GM23338 (cell line): ENCODE data around the gene CAPN10. TPM values are rescaled to one million over a fixed set of nuclear protein-coding genes. Genes with fewer than 3 reads are reported as not detected.

Experiments
- ATAC-seq: fragments of 200-7000 bp; cut with Tn5 transposase; 3 replicates; pipeline ENCODE4 v1.9.1; 2020
- DNase-seq: peaks from one replicate; pipeline ENCODE4 v3.0.0-alpha.2; 2015; ENCODE audit warnings: low spot score
- H2AFZ ChIP-seq: fragments of 200-600 bp; sonication (generic); 2 replicates; pipeline ENCODE4 v1.8.0; 2016; ENCODE audit warnings: antibody characterized with exemption, mild to moderate bottlenecking, moderate library complexity
- H3F3A ChIP-seq: fragments of 200-600 bp; sonication (generic); replicated peaks from 2 replicates; pipeline ENCODE4 v1.8.0; 2017; ENCODE audit warnings: antibody characterized with exemption, mixed run types, low read depth
- H3K27ac ChIP-seq: fragments of 200-600 bp; sonication (generic); 2 replicates; pipeline ENCODE4 v1.6.1; 2016; ENCODE audit warnings: low read depth
- H3K27me3 ChIP-seq: fragments of 200-600 bp; sonication (generic); 2 replicates; pipeline ENCODE4 v1.8.0; 2016; ENCODE audit warnings: mild to moderate bottlenecking, mixed run types, moderate library complexity; ENCODE audit not compliant: insufficient read depth
- H3K36me3 ChIP-seq: fragments of 200-600 bp; sonication (generic); 2 replicates; pipeline ENCODE4 v1.8.0; 2016; ENCODE audit warnings: mild to moderate bottlenecking; ENCODE audit not compliant: insufficient read depth
- H3K4me1 ChIP-seq: fragments of 200-600 bp; sonication (generic); 2 replicates; pipeline ENCODE4 v1.8.0; 2016; ENCODE audit warnings: mild to moderate bottlenecking, moderate library complexity; ENCODE audit not compliant: insufficient read depth
- H3K4me2 ChIP-seq: fragments of 200-600 bp; sonication (generic); 2 replicates; pipeline ENCODE4 v1.7.1; 2017; ENCODE audit warnings: mixed run types
- H3K4me3 ChIP-seq: fragments of 200-600 bp; sonication (generic); 2 replicates; pipeline ENCODE4 v1.6.1; 2016; ENCODE audit warnings: mixed run types
- H3K79me2 ChIP-seq: fragments of 200-600 bp; sonication (generic); replicated peaks from 2 replicates; pipeline ENCODE4 v1.8.0; 2017; ENCODE audit warnings: mild to moderate bottlenecking; ENCODE audit not compliant: insufficient read depth
- H3K9me2 ChIP-seq: fragments of 200-600 bp; sonication (generic); 2 replicates; pipeline ENCODE4 v1.8.0; 2017; ENCODE audit not compliant: insufficient read depth
- H4K20me1 ChIP-seq: fragments of 200-600 bp; sonication (generic); replicated peaks from 2 replicates; pipeline ENCODE4 v1.8.0; 2017; ENCODE audit warnings: mild to moderate bottlenecking; ENCODE audit not compliant: insufficient read depth
- H3K27ac Mint-ChIP-seq: 2 replicates; pipeline ENCODE4 v1.8.0; 2020; ENCODE audit warnings: inconsistent platforms, mild to moderate bottlenecking, moderate library complexity, mixed read lengths
- H3K27me3 Mint-ChIP-seq: 3 replicates; pipeline ENCODE4 v1.8.0; 2022; ENCODE audit warnings: low read depth, mild to moderate bottlenecking, moderate library complexity, mixed read lengths, inconsistent platforms; ENCODE audit not compliant: insufficient read depth, poor library complexity
- H3K36me3 Mint-ChIP-seq: 3 replicates; pipeline ENCODE4 v1.8.0; 2021; ENCODE audit warnings: low read depth, mild to moderate bottlenecking, inconsistent platforms, moderate library complexity, mixed read lengths
- H3K4me1 Mint-ChIP-seq: 3 replicates; pipeline ENCODE4 v1.8.0; 2020; ENCODE audit warnings: mild to moderate bottlenecking, inconsistent platforms, mixed read lengths
- H3K4me3 Mint-ChIP-seq: 3 replicates; pipeline ENCODE4 v1.8.0; 2021; ENCODE audit warnings: moderate library complexity, mild to moderate bottlenecking, inconsistent platforms, mixed read lengths
- H3K9me3 Mint-ChIP-seq: 3 replicates; pipeline ENCODE4 v1.8.0; 2020; ENCODE audit warnings: moderate library complexity, mild to moderate bottlenecking, inconsistent platforms, mixed read lengths
- ETS1 ChIP-seq: IDR thresholded peaks from 2 replicates; pipeline ENCODE4 v1.6.1; 2016; ENCODE audit warnings: antibody characterized with exemption
- EZH2phosphoT487 ChIP-seq: fragments of 200-600 bp; sonication (generic); IDR thresholded peaks from one replicate; pipeline ENCODE4 v1.8.1; 2018; ENCODE audit warnings: antibody characterized with exemption; ENCODE audit not compliant: unreplicated experiment
- NANOG ChIP-seq: IDR thresholded peaks from 2 replicates; pipeline ENCODE4 v1.6.1; 2016; ENCODE audit warnings: antibody characterized with exemption, borderline replicate concordance
- REST ChIP-seq: IDR thresholded peaks from one replicate; pipeline ENCODE4 v1.6.1; 2018; ENCODE audit warnings: antibody characterized with exemption; ENCODE audit not compliant: unreplicated experiment
- STAT1 ChIP-seq: IDR thresholded peaks from one replicate; pipeline ENCODE4 v1.6.1; 2016; ENCODE audit warnings: antibody characterized with exemption; ENCODE audit not compliant: unreplicated experiment
- ZNF114 ChIP-seq: fragments of 250-450 bp; sonication (Bioruptor Pico); IDR thresholded peaks from 2 replicates; pipeline ENCODE4 v1.5.0; 2020; ENCODE audit warnings: mild to moderate bottlenecking, moderate library complexity
- ZNF331 ChIP-seq: fragments of 250-450 bp; sonication (Bioruptor Pico); IDR thresholded peaks from 2 replicates; pipeline ENCODE4 v1.5.0; 2020; ENCODE audit warnings: low read depth, mild to moderate bottlenecking, moderate library complexity
- polyA plus RNA-seq: library from polyadenylated mRNA; unstranded; fragments of >200 nt; fragmentation: Nextera tagmentation; extraction: Ambion mirVana; gene quantifications from 2 replicates; pipeline ENCODE4 v1.2.1, GENCODE V29; 2016
- total RNA-seq: library from RNA; depleted of rRNA; stranded (reverse); fragments of >200 nt; shearing (Covaris generic); gene quantifications from 2 replicates; pipeline ENCODE4 v1.2.3, GENCODE V29; 2014

The CAPN10 gene
- total and polyA plus RNA-seq, 2 experiments from 2014 or later: 30.2 to 59.8 TPM

GRCh38 chr2:240569523-240569997, 17.0 kb upstream of the CAPN10 start:
- peak overlapping the region; percentile 60; the same call in 1 of the 2 replicates for H3K4me3 ChIP-seq
- DNase-seq (no peak), ATAC-seq (no peak)
- no peaks in the 10 kb centered on the region for H3K9me2 ChIP-seq
- H3K27me3 ChIP-seq: peaks cover 32% of the 10 kb centered on the region
- no peak overlapping the region for H3K27ac ChIP-seq
- peaks cover 7% of the 10 kb centered on the region; the same call in 1 of the 2 replicates for H3F3A ChIP-seq
- no peaks in the 10 kb centered on the region; the same call in 1 of the 2 replicates for H4K20me1 ChIP-seq
- H3K4me1 ChIP-seq: peaks cover 7% of the 10 kb centered on the region; the same call in 1 of the 2 replicates
- H3K36me3 ChIP-seq: no peaks in the 10 kb centered on the region
- Mint-ChIP-seq H3K4me3 (peak overlapping the region; percentile 62), H3K27ac (no peak overlapping the region), H3K27me3 (peaks cover 36% of the 10 kb centered on the region), H3K4me1 (peaks cover 24% of the 10 kb centered on the region), H3K9me3 (no peaks in the 10 kb centered on the region), H3K36me3 (no peaks in the 10 kb centered on the region)
- no peaks in the 10 kb centered on the region for H3K79me2 ChIP-seq
- no peak overlapping the region for H2AFZ ChIP-seq
- TF ChIP-seq ETS1 (no peak), EZH2phosphoT487 (no peak), REST (no peak), NANOG (no peak)
- peak overlapping the region; percentile 81; the same call in 1 of the 2 replicates for H3K4me2 ChIP-seq

- ATAC-seq: no peak
- no peaks in the 10 kb centered on the region; the same call in 1 of the 2 replicates for H4K20me1 ChIP-seq
- no peaks in the 10 kb centered on the region for H3K9me3 Mint-ChIP-seq
- no peak for DNase-seq
- H3K9me2 ChIP-seq: no peaks in the 10 kb centered on the region
- H3K4me1 ChIP-seq: peaks cover 7% of the 10 kb centered on the region; the same call in 1 of the 2 replicates
- peaks cover 21% of the 10 kb centered on the region for H3K4me1 Mint-ChIP-seq
- no peak overlapping the region for H3K4me2 ChIP-seq
- H2AFZ ChIP-seq: no peak overlapping the region
- H3F3A ChIP-seq: peaks cover 7% of the 10 kb centered on the region; the same call in 1 of the 2 replicates
- H3K27me3 Mint-ChIP-seq: peaks cover 37% of the 10 kb centered on the region
- H3K79me2 ChIP-seq: no peaks in the 10 kb centered on the region
- no peaks in the 10 kb centered on the region for H3K36me3 Mint-ChIP-seq
- H3K4me3 ChIP-seq: no peak overlapping the region
- H3K27ac ChIP-seq: no peak overlapping the region
- H3K27me3 ChIP-seq: peaks cover 32% of the 10 kb centered on the region
- no peak overlapping the region for H3K27ac Mint-ChIP-seq
- no peaks in the 10 kb centered on the region for H3K36me3 ChIP-seq
- H3K4me3 Mint-ChIP-seq: no peak overlapping the region
- TF ChIP-seq ZNF114 (CRISPR knock-in tag) (no peak), REST (no peak), EZH2phosphoT487 (no peak), STAT1 (no peak), ZNF331 (CRISPR knock-in tag) (no peak)
Measured at GRCh38 chr2:240569998-240570530, 16.5 kb upstream of the CAPN10 start.
